ENCODE results near the gene GTF2A1.

The GTF2A1 gene

GRCh38 chr14:81127785-81128184, 93.0 kb downstream of the GTF2A1 start:
- DNase-seq, result no peak

DNA sequence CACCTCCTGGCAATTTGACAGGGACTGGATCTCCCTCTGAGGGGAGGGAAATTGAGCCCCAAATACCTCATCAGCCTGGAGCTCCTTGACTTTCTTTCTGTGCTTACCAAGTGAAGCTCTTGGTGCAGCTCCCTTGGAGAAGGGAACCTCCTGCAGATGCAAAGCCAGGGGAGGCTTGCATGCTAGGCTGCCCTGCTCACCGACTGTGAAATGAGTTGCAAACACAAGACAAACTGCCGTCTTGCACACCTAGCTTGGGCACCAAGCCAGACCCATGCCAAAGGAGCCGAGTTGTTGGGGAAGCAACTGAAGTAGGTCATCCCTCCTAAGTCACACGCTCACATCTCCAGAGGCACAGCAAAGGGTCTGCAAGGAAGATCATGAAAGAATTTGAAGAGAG, 95.2 kb downstream of the GTF2A1 start:
- DNase-seq, result no peak
